IMR-90 (cell line): Measurements from ENCODE around the gene CFAP90.

ENCODE experiments used
- CEBPB ChIP-seq: IDR thresholded peaks from 2 replicates; pipeline ENCODE4 v1.6.1; 2012; ENCODE audit warnings: low read depth, low read length, improper control_type of control experiment
- CTCF ChIP-seq: conservative IDR thresholded peaks from 2 replicates; pipeline ENCODE4 v1.5.1; 2012; ENCODE audit warnings: mild to moderate bottlenecking, low read depth, low read length, improper control_type of control experiment
- POLR2A ChIP-seq: IDR thresholded peaks from 2 replicates; pipeline ENCODE4 v1.6.1; 2012; ENCODE audit warnings: mild to moderate bottlenecking, low read depth, low read length
- RAD21 ChIP-seq: IDR thresholded peaks from 2 replicates; pipeline ENCODE4 v1.6.1; 2012; ENCODE audit warnings: low read length, improper control_type of control experiment
- RFX5 ChIP-seq: IDR thresholded peaks from 2 replicates; pipeline ENCODE4 v1.8.0; 2012; ENCODE audit warnings: low read depth, mild to moderate bottlenecking, low read length, moderate library complexity

- TF ChIP-seq CTCF (no peak), POLR2A (no peak), RFX5 (no peak), CEBPB (no peak), RAD21 (no peak)
Measured at GRCh38 chr5:7871653-7872052, 20.7 kb upstream of the CFAP90 start.
